ENCODE measurements around the gene BAX. TPM values are rescaled to one million over a fixed set of nuclear protein-coding genes. Genes with fewer than 3 reads are reported as not detected.

The BAX gene
- total and polyA plus RNA-seq, 9 of the 15 experiments (the other 6 are each of a cell fraction or from before 2014, with no cell fraction given), result 3.2 to 95.4 (median 44.5) TPM

- TF ChIP-seq E2F1 (CRISPR knock-in tag; IDR thresholded peaks at IDR 0.05), result peak; percentile 90
- peak; percentile 41; the same call in 1 of the 2 replicates for TF ChIP-seq PHTF2 (CRISPR knock-in tag; IDR thresholded peaks at IDR 0.05)
- no peak for TF ChIP-seq ETS2 (tag; IDR thresholded peaks at IDR 0.05; ENCODE audit: borderline replicate concordance, poor library complexity, severe bottlenecking)
- TF ChIP-seq, protein P1, sequence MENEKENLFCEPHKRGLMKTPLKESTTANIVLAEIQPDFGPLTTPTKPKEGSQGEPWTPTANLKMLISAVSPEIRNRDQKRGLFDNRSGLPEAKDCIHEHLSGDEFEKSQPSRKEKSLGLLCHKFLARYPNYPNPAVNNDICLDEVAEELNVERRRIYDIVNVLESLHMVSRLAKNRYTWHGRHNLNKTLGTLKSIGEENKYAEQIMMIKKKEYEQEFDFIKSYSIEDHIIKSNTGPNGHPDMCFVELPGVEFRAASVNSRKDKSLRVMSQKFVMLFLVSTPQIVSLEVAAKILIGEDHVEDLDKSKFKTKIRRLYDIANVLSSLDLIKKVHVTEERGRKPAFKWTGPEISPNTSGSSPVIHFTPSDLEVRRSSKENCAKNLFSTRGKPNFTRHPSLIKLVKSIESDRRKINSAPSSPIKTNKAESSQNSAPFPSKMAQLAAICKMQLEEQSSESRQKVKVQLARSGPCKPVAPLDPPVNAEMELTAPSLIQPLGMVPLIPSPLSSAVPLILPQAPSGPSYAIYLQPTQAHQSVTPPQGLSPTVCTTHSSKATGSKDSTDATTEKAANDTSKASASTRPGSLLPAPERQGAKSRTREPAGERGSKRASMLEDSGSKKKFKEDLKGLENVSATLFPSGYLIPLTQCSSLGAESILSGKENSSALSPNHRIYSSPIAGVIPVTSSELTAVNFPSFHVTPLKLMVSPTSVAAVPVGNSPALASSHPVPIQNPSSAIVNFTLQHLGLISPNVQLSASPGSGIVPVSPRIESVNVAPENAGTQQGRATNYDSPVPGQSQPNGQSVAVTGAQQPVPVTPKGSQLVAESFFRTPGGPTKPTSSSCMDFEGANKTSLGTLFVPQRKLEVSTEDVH (IDR thresholded peaks at IDR 0.05; ENCODE audit: low read depth, partially characterized antibody), result peak; percentile 88
- TF ChIP-seq GTF3C2 (IDR thresholded peaks at IDR 0.05; ENCODE audit: borderline replicate concordance, extremely low read depth, insufficient read length), result no peak
- TF ChIP-seq SIX5 (IDR thresholded peaks at IDR 0.05; ENCODE audit: borderline replicate concordance in 1 of 2, insufficient read depth in 1 of 2, low read depth in 1 of 2, low read length in 2 of 2), result no peak
- no peak for TF ChIP-seq NR2F6 (CRISPR knock-in tag; IDR thresholded peaks at IDR 0.05)
- TF ChIP-seq, protein P2, sequence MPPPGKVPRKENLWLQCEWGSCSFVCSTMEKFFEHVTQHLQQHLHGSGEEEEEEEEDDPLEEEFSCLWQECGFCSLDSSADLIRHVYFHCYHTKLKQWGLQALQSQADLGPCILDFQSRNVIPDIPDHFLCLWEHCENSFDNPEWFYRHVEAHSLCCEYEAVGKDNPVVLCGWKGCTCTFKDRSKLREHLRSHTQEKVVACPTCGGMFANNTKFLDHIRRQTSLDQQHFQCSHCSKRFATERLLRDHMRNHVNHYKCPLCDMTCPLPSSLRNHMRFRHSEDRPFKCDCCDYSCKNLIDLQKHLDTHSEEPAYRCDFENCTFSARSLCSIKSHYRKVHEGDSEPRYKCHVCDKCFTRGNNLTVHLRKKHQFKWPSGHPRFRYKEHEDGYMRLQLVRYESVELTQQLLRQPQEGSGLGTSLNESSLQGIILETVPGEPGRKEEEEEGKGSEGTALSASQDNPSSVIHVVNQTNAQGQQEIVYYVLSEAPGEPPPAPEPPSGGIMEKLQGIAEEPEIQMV (tag; conservative IDR thresholded peaks at IDR 0.05; ENCODE audit: low read depth), result 0 out of 2 replicates have a peak, but pooled peaks have one; percentile 16
- TF ChIP-seq MECOM (CRISPR knock-in tag; IDR thresholded peaks at IDR 0.05), result peak; percentile 37; the same call in 1 of the 2 replicates
- peak; percentile 77; the same call in 1 of the 2 replicates for TF ChIP-seq DDX20 (tag; IDR thresholded peaks at IDR 0.05; ENCODE audit: low read depth)
- 0 out of 2 replicates have a peak, but pooled peaks have one; percentile 19 for TF ChIP-seq KLF13 (tag; IDR thresholded peaks at IDR 0.05; ENCODE audit: borderline replicate concordance, low read depth)
- no peak for TF ChIP-seq SRSF7 (optimal IDR thresholded peaks at IDR 0.05; ENCODE audit: low read depth, low read length)
- TF ChIP-seq CCAR2 (IDR thresholded peaks at IDR 0.05; ENCODE audit: low read depth, low read length), result 0 out of 2 replicates have a peak, but pooled peaks have one; percentile 94
- TF ChIP-seq, protein P3, sequence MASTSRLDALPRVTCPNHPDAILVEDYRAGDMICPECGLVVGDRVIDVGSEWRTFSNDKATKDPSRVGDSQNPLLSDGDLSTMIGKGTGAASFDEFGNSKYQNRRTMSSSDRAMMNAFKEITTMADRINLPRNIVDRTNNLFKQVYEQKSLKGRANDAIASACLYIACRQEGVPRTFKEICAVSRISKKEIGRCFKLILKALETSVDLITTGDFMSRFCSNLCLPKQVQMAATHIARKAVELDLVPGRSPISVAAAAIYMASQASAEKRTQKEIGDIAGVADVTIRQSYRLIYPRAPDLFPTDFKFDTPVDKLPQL (IDR thresholded peaks at IDR 0.05; ENCODE audit: extremely low read depth, insufficient read length), result no peak
Observed at GRCh38 chr19:48963371-48964204, 8.9 kb downstream of the BAX start (continued).
